GM23338 (cell line): Measurements from ENCODE around the gene HECTD3.

ENCODE experiments used
- JUNB ChIP-seq: IDR thresholded peaks from one replicate; pipeline ENCODE4 v1.6.1; 2016; ENCODE audit warnings: antibody characterized with exemption; ENCODE audit not compliant: unreplicated experiment
- TF ChIP-seq, protein P1 (sequence below), 2 experiments: fragments of 200-600 bp in 1 of 2; sonication (generic) in 1 of 2; conservative IDR thresholded peaks; 2 replicates each; pipeline versions ENCODE4 v1.5.1 to v1.6.1; 2016 to 2017; ENCODE audit warnings: antibody characterized with exemption in 2 of 2, low read depth in 2 of 2, mild to moderate bottlenecking in 2 of 2, moderate library complexity in 1 of 2

DNA sequence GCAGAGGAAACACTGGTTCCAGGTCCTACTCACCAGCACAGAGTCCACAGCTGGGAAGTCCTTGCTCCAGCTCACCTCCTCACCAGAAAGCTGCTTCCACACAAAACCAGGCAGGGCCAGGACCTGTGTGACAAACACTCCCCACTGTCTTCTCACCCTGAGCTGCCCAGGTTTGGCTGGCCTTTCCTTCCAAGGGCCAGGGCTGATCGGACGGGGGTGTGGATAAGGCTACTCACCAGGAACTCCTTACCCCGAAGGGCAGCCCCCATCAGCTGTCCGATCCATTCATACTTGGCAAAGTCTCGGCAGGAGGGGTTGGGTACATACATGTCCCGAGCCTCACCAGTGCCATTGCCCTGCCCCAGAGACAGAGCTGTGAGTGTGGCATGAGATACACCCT, 5.4 kb downstream of the HECTD3 start:
- TF ChIP-seq, protein P1, sequence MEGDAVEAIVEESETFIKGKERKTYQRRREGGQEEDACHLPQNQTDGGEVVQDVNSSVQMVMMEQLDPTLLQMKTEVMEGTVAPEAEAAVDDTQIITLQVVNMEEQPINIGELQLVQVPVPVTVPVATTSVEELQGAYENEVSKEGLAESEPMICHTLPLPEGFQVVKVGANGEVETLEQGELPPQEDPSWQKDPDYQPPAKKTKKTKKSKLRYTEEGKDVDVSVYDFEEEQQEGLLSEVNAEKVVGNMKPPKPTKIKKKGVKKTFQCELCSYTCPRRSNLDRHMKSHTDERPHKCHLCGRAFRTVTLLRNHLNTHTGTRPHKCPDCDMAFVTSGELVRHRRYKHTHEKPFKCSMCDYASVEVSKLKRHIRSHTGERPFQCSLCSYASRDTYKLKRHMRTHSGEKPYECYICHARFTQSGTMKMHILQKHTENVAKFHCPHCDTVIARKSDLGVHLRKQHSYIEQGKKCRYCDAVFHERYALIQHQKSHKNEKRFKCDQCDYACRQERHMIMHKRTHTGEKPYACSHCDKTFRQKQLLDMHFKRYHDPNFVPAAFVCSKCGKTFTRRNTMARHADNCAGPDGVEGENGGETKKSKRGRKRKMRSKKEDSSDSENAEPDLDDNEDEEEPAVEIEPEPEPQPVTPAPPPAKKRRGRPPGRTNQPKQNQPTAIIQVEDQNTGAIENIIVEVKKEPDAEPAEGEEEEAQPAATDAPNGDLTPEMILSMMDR (conservative IDR thresholded peaks at IDR 0.05; ENCODE audit: low read depth in 2 of 2), result no peak
- TF ChIP-seq JUNB, result no peak
